Renal cortical epithelial cell (primary cell): ENCODE data around the gene CBX2. TPM values are rescaled to one million over a fixed set of nuclear protein-coding genes. Genes with fewer than 3 reads are reported as not detected.

Experiments
- DNase-seq: peaks from one replicate; pipeline ENCODE4 v3.0.0-alpha.2; 2011; ENCODE audit warnings: low read depth
- total RNA-seq: library from RNA; depleted of rRNA; stranded (reverse); fragments of >200 nt; gene quantifications from 2 replicates; pipeline ENCODE4 v1.2.3, GENCODE V29; 2014

Gene CBX2
- 1.5 and 1.9 TPM in 2 replicates for total RNA-seq

DNA sequence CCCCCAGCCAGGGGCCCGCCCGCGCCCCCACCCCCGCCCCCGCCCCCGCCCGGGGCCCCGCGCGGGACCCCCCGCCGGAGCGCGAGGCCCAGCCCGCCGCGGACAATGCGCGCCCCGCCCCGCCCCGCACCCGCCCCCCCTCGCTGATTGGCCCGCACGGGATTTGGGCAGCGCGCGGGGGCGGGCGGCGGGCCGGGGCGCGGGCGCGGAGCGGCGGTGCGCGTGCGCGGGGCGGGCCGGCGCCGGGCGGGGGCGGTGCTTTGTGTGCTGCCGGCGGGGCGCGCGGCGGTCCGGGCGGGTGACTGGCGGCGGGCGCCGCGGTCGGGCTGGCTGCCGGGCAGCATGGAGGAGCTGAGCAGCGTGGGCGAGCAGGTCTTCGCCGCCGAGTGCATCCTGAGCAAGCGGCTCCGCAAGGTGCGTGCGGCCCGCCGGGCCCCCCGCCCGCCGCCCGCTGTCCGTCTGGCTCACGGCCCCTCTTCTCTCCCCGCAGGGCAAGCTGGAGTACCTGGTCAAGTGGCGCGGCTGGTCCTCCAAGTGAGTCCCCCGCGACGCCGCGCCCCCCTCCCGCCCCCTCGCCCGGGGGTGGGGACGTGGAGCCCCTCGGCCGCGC is at the start of gene CBX2:
Gene CBX2 (plus strand): TSS at position 255 of the 610 bp plus-strand sequence. CDS start 88 bp downstream, at position 343.
- DNase-seq, result no peak

DNA sequence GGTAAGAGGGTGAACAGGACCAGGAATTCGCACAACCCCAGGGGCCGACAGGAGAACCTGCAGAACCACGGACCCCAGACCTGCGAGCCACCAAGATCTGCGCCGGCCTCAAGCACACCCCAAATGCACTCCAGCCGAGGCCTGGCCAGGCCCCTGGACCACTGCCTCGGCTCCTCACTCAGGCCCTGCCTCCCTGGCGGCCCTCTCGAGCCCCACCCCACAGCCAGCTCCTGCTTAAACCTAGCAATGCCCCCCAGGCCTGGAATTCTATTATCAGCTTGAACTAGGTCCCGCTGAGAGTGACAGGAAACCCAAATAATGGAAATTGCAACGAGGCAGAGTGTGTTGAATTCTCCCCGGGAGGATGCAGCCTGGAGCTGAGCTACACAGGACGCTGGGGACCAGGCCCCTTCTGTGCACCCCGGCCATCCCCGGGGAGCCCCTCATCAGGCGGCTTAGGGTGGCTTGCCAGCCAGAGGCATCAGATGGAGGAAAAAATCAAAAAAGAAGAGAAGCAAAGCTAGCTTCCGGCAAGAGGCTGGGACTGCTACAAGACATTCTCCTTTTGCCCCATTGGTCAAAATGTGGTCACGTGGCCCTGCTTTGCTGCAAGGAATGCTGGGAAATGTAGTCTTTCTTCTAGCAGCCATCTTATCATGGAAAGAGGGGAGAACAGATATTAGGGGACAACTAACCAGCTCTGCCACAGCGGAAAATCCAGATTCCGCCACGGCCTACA is 49.6 kb upstream of the CBX2 start:
- peak; percentile 85 for DNase-seq

DNA sequence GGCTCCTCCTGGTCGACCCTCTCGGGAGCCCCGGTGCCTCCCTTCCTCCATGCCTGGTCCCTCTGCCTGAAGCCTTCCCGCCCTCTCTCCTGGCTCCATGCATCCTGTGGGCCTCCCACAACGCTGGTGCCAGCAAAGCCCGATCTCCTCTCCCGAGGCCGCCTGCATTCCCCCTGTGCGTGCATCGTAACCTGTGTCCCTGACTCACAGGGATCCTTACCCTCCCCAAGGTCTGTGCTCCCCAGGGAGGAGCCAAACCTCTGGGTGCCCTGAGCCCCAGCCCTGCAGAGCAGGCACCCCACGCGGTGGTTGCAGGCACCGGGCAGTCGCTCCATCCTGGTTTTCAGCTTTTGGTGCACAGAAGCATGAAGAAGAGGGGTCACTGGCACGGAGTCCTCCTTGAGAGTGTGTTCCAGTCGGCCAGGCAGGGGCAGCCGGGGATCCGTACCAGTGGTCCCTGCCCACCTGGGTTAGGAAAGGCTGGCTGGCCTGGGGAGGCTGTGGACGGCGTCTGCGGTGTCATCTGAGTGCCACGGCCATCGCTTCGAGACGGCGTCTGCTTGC is 49.0 kb upstream of the CBX2 start:
- DNase-seq, result no peak

DNA sequence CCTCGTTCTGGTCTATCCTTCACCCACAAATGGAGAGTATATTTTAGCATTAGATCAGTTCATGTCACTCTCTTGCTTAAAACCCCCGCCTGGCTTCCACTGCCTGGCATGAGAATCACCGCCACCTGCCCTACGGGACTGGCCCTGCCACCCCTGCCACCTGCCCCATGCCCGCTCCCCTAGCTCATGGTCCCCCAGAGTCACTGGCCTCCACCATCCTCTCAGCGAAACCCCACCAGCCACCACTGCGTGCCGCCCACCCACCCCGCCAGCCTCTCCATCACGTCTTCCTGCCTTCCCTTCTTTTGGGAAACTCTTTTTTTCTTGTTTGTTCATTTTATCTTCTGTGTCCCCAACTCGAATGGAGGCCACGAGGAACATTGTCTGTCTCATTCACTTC is 48.2 kb upstream of the CBX2 start:
- no peak for DNase-seq

DNA sequence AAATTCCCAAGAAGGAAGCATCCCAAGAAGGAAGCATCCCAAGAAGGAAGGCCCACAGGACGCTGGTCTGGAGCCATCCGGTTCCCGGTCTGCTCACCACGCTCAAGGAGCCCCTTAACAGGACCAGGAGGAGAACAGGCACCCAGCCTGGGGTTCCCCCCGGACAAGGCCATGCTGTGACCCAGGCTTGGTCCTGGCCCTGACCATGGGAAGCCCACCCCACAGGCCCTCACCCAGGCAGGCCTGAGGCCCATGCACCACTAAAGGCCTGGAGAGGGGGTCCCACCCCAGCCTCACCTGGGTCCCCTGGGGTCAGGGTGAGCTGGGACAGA is 47.5 kb upstream of the CBX2 start:
- DNase-seq, result no peak

DNA sequence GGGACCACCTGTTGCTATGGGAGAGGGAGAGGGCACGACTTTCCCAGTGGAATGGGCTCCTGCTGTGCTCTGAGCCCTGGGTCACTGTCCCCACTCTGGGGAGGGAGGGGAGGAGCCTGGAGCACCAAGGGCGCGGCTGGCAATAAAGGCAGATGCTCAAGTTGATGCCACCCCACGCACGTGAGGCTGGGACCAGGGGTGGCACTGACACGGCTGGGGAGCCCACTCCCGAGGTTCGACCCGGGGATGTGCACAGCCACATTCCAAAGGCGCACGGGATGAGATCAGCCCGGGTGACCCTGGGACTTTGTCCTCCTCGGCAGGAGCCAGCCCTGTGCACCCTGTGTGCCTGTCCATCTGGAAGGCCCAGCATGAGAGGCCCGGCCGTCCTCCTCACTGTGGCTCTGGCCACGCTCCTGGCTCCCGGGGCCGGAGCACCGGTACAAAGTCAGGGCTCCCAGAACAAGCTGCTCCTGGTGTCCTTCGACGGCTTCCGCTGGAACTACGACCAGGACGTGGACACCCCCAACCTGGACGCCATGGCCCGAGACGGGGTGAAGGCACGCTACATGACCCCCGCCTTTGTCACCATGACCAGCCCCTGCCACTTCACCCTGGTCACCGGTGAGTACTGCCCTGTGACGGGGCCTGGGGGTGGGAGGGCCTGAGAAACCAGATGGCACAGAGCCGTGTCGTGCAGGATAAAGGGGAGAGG is 47.0 kb upstream of the CBX2 start, which contains the start of gene ENPP7:
Gene ENPP7 (plus strand): TSS at position 175 of the 715 bp plus-strand sequence. CDS start 197 bp downstream, at position 372.
- no peak for DNase-seq

DNA sequence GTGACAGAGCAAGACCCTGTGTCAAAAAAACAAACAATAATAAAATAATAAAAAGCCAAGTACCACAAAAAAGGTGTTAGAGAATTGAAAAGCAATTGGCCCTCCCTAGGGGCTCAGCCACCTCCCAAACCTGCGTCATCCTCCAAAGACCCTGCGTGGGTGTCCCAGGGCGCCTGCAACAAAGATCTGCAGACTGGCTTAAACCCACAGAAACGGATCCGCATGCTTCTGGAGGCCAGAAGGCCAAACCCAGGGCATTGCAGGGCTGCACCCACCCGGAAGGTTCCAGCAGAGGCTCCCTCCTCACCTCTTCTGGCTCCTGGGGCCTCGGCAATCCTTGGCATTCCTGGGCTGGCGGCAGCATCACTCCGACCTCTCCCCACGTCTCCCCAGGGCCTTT is 45.7 kb upstream of the CBX2 start:
- no peak for DNase-seq

DNA sequence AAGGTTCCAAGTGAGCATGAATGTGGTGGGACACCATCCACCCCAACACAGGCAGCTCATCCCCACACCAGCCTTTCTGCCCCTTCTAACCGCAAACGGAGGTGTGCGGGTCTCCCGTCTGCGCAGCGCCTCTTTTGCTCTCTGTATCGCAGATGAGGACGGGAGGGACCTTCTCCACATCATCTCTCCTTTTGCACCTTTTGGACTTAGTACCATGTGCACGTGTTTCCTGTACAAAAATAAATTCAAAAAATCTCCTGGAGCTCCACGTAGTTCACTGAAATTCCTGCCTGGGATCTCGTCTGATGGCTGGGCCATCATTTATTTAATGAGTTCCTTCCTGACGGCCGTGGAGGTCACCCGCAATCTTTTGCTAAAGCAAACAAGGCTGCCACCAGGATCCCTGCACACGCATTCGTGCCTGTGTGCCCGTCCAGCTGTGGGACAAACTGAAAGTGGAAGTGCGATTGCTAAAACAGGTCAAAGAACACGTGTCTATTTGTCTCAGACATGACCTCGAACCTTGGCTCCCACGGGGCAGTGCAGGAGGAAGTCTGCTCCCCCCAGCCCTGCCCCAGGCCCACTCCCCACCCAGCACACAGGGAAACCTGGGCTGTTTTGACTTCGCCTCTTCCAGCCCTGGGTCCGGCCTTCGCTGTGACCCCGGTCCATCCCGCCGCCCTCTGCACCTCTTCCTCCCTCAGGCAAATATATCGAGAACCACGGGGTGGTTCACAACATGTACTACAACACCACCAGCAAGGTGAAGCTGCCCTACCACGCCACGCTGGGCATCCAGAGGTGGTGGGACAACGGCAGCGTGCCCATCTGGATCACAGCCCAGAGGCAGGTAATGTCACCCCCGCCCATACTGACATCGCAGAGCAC is 44.9 kb upstream of the CBX2 start:
- DNase-seq, result no peak

DNA sequence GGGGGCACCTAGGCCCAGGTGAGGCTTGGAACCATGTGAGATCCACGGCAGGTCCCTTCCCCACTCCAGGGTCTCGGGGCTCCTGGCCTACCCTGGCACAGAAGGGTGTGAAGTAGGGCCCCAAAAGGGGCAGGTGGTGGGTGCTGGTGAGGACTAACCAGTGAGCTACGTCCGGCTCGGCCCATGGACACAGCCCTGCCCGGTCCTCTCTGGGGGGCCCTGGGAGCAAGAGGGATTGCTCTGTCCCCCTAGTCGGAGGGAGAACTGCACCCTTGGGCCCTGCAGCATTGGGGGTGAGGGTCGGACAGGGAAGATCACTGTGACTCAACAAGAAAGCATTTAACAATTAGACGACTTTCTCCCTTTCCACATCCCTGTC is 44.3 kb upstream of the CBX2 start:
- DNase-seq, result no peak

DNA sequence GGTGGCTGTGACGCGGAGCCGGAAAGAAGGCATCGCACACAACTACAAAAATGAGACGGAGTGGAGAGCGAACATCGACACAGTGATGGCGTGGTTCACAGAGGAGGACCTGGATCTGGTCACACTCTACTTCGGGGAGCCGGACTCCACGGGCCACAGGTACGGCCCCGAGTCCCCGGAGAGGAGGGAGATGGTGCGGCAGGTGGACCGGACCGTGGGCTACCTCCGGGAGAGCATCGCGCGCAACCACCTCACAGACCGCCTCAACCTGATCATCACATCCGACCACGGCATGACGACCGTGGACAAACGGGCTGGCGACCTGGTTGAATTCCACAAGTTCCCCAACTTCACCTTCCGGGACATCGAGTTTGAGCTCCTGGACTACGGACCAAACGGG is 42.9 kb upstream of the CBX2 start:
- DNase-seq, result no peak

DNA sequence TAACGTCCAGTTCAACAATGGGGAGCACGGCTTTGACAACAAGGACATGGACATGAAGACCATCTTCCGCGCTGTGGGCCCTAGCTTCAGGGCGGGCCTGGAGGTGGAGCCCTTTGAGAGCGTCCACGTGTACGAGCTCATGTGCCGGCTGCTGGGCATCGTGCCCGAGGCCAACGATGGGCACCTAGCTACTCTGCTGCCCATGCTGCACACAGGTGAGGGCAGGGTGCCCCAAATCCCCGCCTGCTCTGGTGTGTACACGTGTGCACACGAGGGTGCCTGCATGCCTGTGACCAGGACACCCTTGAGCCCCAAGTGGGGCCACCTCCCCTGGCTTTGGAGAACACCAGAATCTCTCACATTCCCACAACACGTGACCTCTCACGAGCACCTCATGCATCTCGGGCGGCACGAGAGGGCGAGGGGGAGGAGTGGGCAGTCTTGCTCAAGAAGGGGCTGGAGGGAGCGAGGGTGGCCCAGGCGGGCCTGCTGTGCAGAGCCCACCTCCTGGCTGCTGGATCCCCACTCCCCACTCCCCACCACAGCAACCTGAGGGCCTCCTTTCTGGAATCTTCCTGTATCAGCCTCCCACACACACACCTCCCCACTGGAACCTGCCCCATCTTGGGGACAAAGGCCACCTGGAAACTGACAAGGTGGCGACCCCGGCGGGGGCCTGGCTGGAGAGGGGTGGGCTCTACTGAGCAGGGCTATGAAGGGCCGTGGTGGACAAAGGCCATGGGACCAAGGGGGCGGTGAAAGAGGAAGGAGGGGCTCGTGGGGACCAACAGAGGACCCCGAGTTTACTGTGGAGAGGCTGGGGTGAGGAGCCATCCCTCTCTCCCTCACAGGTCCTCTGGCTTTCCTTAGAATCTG is 40.7 kb upstream of the CBX2 start:
- no peak for DNase-seq

DNA sequence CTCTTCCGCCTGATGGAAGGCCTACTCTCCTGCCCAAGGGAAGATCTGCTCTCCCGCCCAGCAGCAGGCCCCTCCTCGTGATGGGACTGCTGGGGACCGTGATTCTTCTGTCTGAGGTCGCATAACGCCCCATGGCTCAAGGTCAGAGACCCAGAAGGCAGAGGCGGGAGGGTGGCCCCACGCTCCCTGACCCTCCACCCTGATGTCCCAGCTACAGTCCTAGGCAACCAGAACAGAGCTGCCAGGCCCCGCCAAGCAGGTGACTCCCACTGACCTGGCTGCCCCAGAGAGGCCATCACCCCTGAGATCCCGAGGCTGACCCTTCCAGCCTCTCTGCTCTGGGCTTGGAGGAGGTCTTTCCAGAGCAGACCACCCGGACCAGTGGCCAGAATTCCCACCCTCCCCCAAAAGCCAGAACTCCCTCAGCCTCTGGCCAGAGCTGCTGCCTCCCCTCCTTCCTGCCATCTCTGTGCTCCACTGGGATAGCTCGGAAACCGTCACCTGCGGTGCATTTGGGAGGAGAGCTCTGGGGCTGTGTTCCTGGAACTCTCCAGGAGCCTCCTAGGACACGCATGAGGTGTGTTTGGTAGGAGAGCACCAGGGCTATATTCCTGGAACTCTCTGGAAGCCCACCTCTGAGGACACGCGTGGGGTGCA is 39.9 kb upstream of the CBX2 start:
- no peak for DNase-seq

DNA sequence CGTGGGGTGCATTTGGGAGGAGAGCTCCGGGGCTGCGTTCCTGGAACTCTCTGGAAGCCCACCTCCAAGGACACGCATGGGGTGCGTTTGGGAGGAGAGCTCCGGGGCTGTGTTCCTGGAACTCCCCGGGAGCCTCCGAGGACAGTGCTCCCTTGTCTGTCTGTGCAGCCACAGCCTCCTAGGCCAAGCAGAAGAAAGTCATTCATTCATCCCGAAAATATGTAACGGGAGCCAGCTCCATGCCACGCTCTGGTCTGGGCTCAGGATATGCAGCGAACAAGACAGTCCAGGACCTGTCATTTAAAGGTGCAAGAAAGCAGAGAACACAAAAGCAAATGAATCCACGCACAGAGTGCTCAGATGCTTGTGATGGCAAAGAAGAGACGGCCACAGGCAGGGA is 39.3 kb upstream of the CBX2 start:
- no peak for DNase-seq

DNA sequence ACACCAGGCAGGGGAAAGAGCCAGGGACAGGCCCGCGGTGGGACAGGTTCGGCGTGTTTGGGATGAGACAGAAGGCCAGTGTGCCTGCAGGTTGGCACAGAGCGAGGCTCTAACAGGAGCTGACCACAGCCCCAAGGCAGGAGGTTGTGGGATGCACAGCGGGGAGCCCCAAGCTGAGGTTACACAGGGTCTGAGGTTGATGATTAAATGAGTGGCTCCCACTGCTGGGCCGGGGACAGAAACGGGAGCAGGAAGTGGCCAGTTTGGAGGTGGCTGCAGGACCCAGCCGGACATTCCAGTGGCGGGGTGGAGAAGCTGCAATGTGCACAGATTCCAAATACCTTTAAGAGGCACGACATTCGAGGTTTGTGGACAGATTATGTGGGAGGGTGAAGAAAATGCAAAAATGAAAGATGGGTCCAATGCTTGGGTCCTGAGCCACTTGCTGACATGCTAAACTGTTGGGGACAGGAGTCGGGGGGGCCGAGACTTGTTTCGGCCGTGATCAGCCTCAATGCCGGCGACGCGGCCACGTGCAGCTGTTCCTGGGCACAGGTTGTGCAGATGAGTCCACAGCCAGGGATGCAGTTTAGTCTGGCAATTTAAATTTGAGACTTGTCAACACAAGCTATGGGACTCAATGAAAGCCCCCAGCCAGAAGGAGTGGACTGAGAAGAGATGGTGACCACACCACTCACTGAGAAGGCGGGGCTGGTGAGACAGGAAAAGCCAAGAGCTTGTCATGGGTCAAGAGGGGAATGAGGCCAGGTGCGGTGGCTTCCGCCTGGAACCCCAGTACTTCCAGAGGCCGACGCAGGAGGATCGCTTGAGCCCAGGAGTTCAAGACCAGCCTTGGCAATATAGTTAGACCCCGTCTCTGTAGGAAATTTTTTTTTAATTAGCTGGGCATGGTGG is 38.5 kb upstream of the CBX2 start:
- DNase-seq, result peak; percentile 20

DNA sequence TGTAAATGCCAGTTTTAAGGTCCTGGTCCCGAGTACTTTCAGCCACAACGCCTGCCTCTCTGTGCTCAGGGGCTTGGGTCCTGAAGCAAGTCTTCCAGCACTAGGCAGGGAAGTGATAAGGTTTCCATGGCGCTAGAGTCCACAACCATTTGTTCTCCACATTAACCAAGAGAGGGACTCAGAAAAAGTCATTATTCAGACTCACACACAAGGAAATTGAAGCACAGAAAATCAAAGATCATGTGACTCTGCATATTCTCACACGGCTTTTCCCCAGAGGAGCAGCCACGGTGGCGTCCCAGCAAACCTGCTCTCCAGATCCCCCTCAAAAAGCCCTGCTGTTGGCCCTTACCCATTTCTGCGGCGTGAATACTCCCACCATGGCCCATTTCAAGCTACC is 37.5 kb upstream of the CBX2 start:
- DNase-seq, result peak; percentile 46

DNA sequence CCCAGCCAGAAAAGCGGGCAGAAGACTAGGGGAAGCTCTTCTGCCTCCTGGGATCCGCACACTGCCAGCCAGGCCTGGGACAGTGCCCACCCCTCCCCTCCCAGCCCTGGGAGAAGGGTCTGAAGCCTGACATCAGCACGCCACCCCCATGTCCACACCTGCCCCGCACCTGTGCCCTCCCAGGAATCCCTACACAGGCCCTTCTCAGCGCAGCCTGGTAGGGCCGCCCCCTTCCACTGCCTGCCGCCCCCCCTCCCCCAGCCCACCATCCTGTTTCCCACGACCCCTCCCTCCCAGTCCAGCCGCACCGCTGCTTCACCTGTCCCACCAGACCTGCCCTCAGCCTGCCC is 36.6 kb upstream of the CBX2 start:
- DNase-seq, result no peak

DNA sequence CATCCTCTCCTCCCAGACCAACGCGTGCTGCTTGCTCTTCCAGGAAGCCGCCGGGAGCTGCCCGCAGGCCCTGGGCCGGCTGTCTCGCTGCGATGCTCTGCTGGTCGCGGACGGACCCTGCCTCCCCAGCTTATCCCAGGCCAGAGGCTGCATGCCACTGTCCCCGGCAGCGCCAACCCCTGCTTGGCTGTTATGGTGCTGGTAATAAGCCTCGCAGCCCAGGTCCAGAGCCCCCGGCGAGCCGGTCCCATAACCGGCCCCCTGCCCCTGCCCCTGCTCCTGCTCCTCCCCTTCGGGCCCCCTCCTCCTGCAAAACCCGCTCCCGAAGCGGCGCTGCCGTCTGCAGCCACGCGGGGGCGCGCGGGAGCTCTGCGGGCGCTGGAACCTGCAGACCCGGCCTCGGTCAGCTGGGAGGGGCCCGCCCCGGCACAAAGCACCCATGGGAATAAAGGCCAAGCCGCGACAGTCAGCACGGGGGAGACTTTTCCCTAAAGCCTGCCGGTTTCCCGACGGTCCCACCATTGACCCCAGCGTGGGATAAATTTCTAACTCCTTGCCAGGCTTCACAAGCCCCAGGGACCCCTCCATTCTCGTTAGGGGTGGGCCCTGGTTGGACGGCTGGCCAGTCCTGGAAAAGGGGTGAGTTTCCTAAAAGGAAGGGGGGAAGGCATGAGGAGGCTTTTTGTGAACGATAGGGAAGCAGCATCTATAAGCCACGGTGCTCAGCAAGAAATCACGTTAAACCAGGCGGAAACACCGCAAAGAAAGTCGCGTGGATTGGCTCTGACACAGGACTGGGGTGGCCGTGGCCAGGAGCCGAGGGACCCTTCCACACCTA is 36.0 kb upstream of the CBX2 start:
- DNase-seq, result peak; percentile 6

DNA sequence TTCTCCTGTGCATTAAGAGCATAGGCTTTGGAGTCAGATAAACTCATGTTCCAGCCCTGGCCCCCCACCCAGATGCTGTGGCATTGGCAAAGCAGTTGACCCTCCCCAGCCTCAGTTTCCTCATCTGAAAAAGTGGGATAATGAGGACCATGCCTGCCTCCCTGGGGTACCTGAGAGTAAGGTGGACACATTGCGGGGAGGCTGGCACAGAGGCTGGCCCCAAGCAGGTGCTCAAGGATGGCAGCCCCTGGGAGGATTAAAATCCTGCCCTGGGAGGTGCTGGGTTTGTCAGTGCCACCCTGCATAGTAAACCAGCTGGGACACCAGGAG is 35.4 kb upstream of the CBX2 start:
- DNase-seq, result no peak
